Right ventricle myocardium inferior (tissue), 1 donor: ENCODE results near the gene AP1S2. TPM values are rescaled to one million over a fixed set of nuclear protein-coding genes. Genes with fewer than 3 reads are reported as not detected.
A peak's percentile ranks its signal among the peaks of the same experiment; 100 is the strongest.
"Not testable (repeated sequence)": the region's sequence is repeated elsewhere in the genome, so short reads cannot be mapped to it uniquely, and the experiment has no call there.

Experiments used
- ATAC-seq: fragments of 200-7000 bp; cut with Tn5 transposase; one replicate; pipeline ENCODE4 v1.9.1; 2020; ENCODE audit warnings: mild to moderate bottlenecking, moderate library complexity
- DNase-seq: peaks from one replicate; pipeline ENCODE4 v3.0.0; 2021; ENCODE audit errors: missing footprints
- intact Hi-C: fragments of 100-400 bp; cut with DNase I; formaldehyde crosslinking; loops from one replicate; pipeline ENCODE4 v1.11.0; 2022
- total RNA-seq: library from RNA; stranded (reverse); fragmentation: NEBNext Ultra II Directional; extraction: Animal tissue kit (Norgen Biotek cat#: 25700); gene quantifications from one replicate; pipeline ENCODE4 v1.2.1, GENCODE V29; 2021
- donor health status: DM: no; HTN: yes; CAD: no; lungs with severe emphysema.

AP1S2 gene
- total RNA-seq, 1 donor from 2014 or later: 154 TPM

GRCh38 chrX:15858051-15858450, 3.4 kb upstream of the AP1S2 start:
- no peak for ATAC-seq
- DNase-seq: no peak
- intact Hi-C loops: loop anchor here (10.0 kb wide), 1 partner anchor 117 kb away; no protein-coding TSS in a partner anchor

- ATAC-seq (no peak), DNase-seq (no peak)
- intact Hi-C loops: loop anchor here (10.0 kb wide), 1 partner anchor 118 kb away; no protein-coding TSS in a partner anchor
Measured at GRCh38 chrX:15856636-15857035, 2.0 kb upstream of the AP1S2 start.

GRCh38 chrX:15856222-15856587, 1.6 kb upstream of the AP1S2 start:
- intact Hi-C loops: loop anchor here (10.0 kb wide), 1 partner anchor 119 kb away; no protein-coding TSS in a partner anchor

GRCh38 chrX:15855568-15856221, 1.1 kb upstream of the AP1S2 start:
- intact Hi-C loops: loop anchor here (10.0 kb wide), 1 partner anchor 119 kb away; no protein-coding TSS in a partner anchor
- ATAC-seq (no peak), DNase-seq (no peak)

More at GRCh38 chrX:15856222-15856587, 1.6 kb upstream of the AP1S2 start:
- DNase-seq: no peak
- no peak for ATAC-seq

GRCh38 chrX:15854080-15854655, 445 bp downstream of the AP1S2 start:
- ATAC-seq (peak; percentile 11), DNase-seq (peak; percentile 81)
- intact Hi-C loops: loop anchor here (10.0 kb wide), 1 partner anchor 121 kb away; no protein-coding TSS in a partner anchor

- ATAC-seq: no peak
- intact Hi-C loops: loop anchor here (10.0 kb wide), 1 partner anchor 121 kb away; no protein-coding TSS in a partner anchor
- DNase-seq: no peak
Measured at GRCh38 chrX:15853586-15854079, 980 bp downstream of the AP1S2 start.

GRCh38 chrX:15849555-15849954, 5.1 kb downstream of the AP1S2 start:
- DNase-seq (no peak), ATAC-seq (no peak)
- intact Hi-C loops: no loop called here

GRCh38 chrX:15848576-15848975, 6.0 kb downstream of the AP1S2 start:
- DNase-seq (no peak), ATAC-seq (peak; percentile 59)
- intact Hi-C loops: no loop called here

GRCh38 chrX:15843960-15844359, 10.7 kb downstream of the AP1S2 start:
- intact Hi-C loops: no loop called here
- no peak for ATAC-seq
- DNase-seq: no peak

GRCh38 chrX:15841853-15842516, 12.6 kb downstream of the AP1S2 start:
- ATAC-seq (no peak), DNase-seq (no peak)
- intact Hi-C loops: no loop called here

- ATAC-seq (no peak), DNase-seq (no peak)
- intact Hi-C loops: no loop called here
Measured at GRCh38 chrX:15838017-15838416, 16.6 kb downstream of the AP1S2 start.

GRCh38 chrX:15834827-15835595, 19.6 kb downstream of the AP1S2 start:
- no peak for ATAC-seq
- DNase-seq: no peak
- intact Hi-C loops: no loop called here

- no peak for ATAC-seq
- intact Hi-C loops: no loop called here
- DNase-seq: no peak
Measured at GRCh38 chrX:15834053-15834452, 20.6 kb downstream of the AP1S2 start.

GRCh38 chrX:15831347-15831746, 23.3 kb downstream of the AP1S2 start:
- ATAC-seq, intact Hi-C loops: not testable (repeated sequence)

GRCh38 chrX:15829217-15829616, 25.4 kb downstream of the AP1S2 start:
- intact Hi-C loops: no loop called here
- no peak for DNase-seq
- ATAC-seq: no peak

More at GRCh38 chrX:15831347-15831746, 23.3 kb downstream of the AP1S2 start:
- not testable (repeated sequence) for DNase-seq

- intact Hi-C loops: no loop called here
- no peak for ATAC-seq
- no peak for DNase-seq
Measured at GRCh38 chrX:15825936-15826335, 28.7 kb downstream of the AP1S2 start.

GRCh38 chrX:15822922-15823321, 31.7 kb downstream of the AP1S2 start:
- DNase-seq (no peak), ATAC-seq (no peak)
- intact Hi-C loops: no loop called here

- intact Hi-C loops: no loop called here
- DNase-seq (no peak), ATAC-seq (no peak)
Measured at GRCh38 chrX:15820106-15821073, 34.2 kb downstream of the AP1S2 start.
